Cardiac ventricle fibroblast (primary cell): Measurements from ENCODE around the gene IL15RA. TPM values are rescaled to one million over a fixed set of nuclear protein-coding genes. Genes with fewer than 3 reads are reported as not detected.

Source experiments
- total RNA-seq: library from RNA; depleted of rRNA; stranded (reverse); fragments of >200 nt; gene quantifications from 2 replicates; pipeline ENCODE4 v1.2.3, GENCODE V29; 2015

IL15RA gene
- 12.5 and 13.8 TPM in 2 replicates for total RNA-seq

GRCh38 chr10:5977471-5978229 is at the start of gene IL15RA:
Gene IL15RA, minus strand, starts transcription at chr10:5977543. Its CDS starts 51 bp downstream, at chr10:5977492.

Other genes with a start within 250 kb of the IL15RA start
- 258 and 372 TPM in 2 replicates for gene GDI2, start 164.1 kb downstream of the IL15RA start, total RNA-seq
- 7.1 and 9.0 TPM in 2 replicates for gene ANKRD16, start 87.7 kb downstream of the IL15RA start, total RNA-seq
- gene FBH1, start 87.3 kb downstream of the IL15RA start, total RNA-seq: 62.3 and 62.8 TPM in 2 replicates
- gene IL2RA, start 84.8 kb upstream of the IL15RA start, total RNA-seq: not detected in 2 replicates
- gene RBM17, start 111.5 kb upstream of the IL15RA start, total RNA-seq: 27.2 and 30.0 TPM in 2 replicates
- gene PFKFB3, start 225.4 kb upstream of the IL15RA start, total RNA-seq: 19.3 and 19.6 TPM in 2 replicates